ENCODE results near the gene SLC45A3. TPM values are rescaled to one million over a fixed set of nuclear protein-coding genes. Genes with fewer than 3 reads are reported as not detected.

Gene SLC45A3
- total and polyA plus RNA-seq, 5 donors: 1.5 to 3.6 (median 2.1) TPM

- WGBS: 70% methylated on average over 5 of the region's 5 CpGs
- ATAC-seq: no peak
- H3K27ac ChIP-seq (ENCODE audit: low read length): no peak overlapping the region
- peaks cover 7% of the 10 kb centered on the region for H3K4me1 ChIP-seq (ENCODE audit: control insufficient read depth, insufficient read depth, low read length)
- DNase-seq: no peak
- H3K4me3 ChIP-seq (ENCODE audit: low read length): no peak overlapping the region
- no peaks in the 10 kb centered on the region for H3K27me3 ChIP-seq (ENCODE audit: control insufficient read depth, insufficient read depth)
- H3K9me3 ChIP-seq (ENCODE audit: control insufficient read depth, low read length): no peaks in the 10 kb centered on the region
- intact Hi-C loops (cut with DNase I): no loop called here
Observed at GRCh38 chr1:205668951-205669340, 11.4 kb downstream of the SLC45A3 start.

GRCh38 chr1:205667909-205668643 is 12.2 kb downstream of the SLC45A3 start:
- DNase-seq (peak; percentile 37 to 72 (median 67)), ATAC-seq (peak; percentile 14 to 22)
- Histone ChIP-seq H3K4me3 (ENCODE audit: low read length) (no peak overlapping the region), H3K27ac (ENCODE audit: low read length) (no peak overlapping the region), H3K9me3 (ENCODE audit: control insufficient read depth, low read length) (no peaks in the 10 kb centered on the region), H3K27me3 (ENCODE audit: control insufficient read depth, insufficient read depth) (no peaks in the 10 kb centered on the region), H3K4me1 (ENCODE audit: control insufficient read depth, insufficient read depth, low read length) (peaks cover 7% of the 10 kb centered on the region)
- intact Hi-C loops (cut with DNase I): no loop called here
- WGBS: 74% methylated on average over 11 of the region's 11 CpGs

GRCh38 chr1:205666372-205667166 is 13.7 kb downstream of the SLC45A3 start:
- H3K27ac ChIP-seq (ENCODE audit: low read length): no peak overlapping the region
- H3K4me3 ChIP-seq (ENCODE audit: low read length): no peak overlapping the region
- H3K4me1 ChIP-seq (ENCODE audit: control insufficient read depth, insufficient read depth, low read length): peaks cover 7% of the 10 kb centered on the region
- ATAC-seq: no peak
- 91% methylated on average over 6 of the region's 6 CpGs for WGBS
- H3K9me3 ChIP-seq (ENCODE audit: control insufficient read depth, low read length): no peaks in the 10 kb centered on the region
- no peaks in the 10 kb centered on the region for H3K27me3 ChIP-seq (ENCODE audit: control insufficient read depth, insufficient read depth)
- peak in 1 of 3 donors; percentile 6 for DNase-seq
- intact Hi-C loops (cut with DNase I): no loop called here

DNA sequence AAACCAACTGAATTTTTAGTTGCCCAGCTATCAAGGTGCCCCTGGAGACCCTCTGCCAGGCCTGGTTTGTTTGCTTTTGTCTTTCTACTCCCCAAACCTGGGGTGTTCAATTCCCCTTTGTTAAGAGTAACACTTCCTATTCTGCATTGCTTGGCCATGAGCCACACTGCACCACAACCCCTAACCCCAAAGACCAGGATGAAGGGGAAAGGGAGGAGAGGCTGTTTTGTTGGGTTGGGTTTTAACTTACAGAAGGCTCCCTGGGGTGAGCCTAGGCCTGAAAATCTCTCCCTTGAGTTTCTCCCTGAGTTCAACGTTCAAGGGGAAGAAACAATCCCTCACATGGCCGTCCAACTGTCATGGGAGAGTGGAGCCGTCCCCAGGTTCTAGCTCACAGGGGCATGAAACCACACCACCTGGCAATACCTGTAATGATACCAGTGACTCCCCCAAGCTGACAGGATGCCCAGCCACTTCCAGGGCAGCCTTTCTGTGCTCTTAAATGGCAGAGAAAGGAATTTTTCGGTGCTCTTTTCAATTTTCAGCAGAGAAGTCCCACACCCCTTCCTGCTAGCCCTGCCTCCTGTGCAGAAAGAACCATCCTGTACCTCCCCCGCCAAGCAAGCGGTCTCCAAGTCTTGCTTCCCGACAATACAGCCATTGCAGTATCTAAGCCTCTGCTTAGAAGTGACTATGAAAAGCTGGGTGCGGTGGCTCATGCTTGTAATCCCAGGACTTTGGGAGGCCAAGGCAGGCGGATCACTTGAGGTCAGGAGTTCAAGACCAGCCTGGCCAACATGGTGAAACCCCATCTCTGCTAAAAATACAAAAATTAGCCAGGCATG is 14.9 kb downstream of the SLC45A3 start:
- ATAC-seq (no peak), DNase-seq (peak in 1 of 3 donors; percentile 30)
- H3K27me3 ChIP-seq (ENCODE audit: control insufficient read depth, insufficient read depth): no peaks in the 10 kb centered on the region
- H3K27ac ChIP-seq (ENCODE audit: low read length): no peak overlapping the region
- peaks cover 3% of the 10 kb centered on the region for H3K4me1 ChIP-seq (ENCODE audit: control insufficient read depth, insufficient read depth, low read length)
- intact Hi-C loops (cut with DNase I): no loop called here
- WGBS: 72% methylated on average over 9 of the region's 9 CpGs
- H3K9me3 ChIP-seq (ENCODE audit: control insufficient read depth, low read length): no peaks in the 10 kb centered on the region
- H3K4me3 ChIP-seq (ENCODE audit: low read length): no peak overlapping the region

DNA sequence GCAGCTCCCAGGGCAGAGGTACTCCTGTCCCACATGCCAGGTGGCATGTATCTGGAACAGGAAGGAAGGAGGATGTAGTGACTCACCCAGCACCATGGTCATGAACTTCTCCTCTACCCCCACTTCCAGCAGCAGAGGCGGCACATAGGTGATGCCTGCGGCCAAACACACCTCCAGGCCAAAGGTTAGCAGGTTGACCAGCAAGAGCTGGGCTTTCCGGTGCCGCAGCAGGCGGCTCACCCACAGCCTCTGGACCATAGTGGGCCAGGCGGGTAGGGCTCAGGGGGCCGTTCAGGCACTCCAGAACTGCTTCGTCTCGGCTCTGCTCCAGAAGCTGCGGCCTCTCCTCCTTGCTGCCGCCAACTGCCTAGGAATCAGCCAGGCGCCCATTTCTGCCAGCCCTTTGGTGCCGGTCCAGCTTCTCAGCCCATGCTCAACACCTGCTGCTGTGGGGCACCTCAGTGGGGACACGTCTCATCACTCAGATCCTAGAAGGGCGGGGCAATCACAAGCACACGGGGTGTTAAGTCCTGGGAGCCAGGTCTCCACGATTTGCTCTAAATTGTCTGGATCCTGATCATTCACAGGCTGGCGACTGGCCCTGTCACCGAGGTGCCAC is 15.8 kb downstream of the SLC45A3 start:
- peak in 1 of 3 donors; percentile 47 for DNase-seq
- Histone ChIP-seq H3K27ac (ENCODE audit: low read length) (no peak overlapping the region), H3K4me1 (ENCODE audit: control insufficient read depth, insufficient read depth, low read length) (peaks cover 7% of the 10 kb centered on the region), H3K4me3 (ENCODE audit: low read length) (no peak overlapping the region), H3K9me3 (ENCODE audit: control insufficient read depth, low read length) (no peaks in the 10 kb centered on the region), H3K27me3 (ENCODE audit: control insufficient read depth, insufficient read depth) (no peaks in the 10 kb centered on the region)
- WGBS: 71% methylated on average over 19 of the region's 19 CpGs
- intact Hi-C loops (cut with DNase I): loop anchor here in 2 of 4 donors (5.0 kb wide), 2 partner anchors 43 to 48 kb away; no protein-coding TSS in a partner anchor
- ATAC-seq: no peak

DNA sequence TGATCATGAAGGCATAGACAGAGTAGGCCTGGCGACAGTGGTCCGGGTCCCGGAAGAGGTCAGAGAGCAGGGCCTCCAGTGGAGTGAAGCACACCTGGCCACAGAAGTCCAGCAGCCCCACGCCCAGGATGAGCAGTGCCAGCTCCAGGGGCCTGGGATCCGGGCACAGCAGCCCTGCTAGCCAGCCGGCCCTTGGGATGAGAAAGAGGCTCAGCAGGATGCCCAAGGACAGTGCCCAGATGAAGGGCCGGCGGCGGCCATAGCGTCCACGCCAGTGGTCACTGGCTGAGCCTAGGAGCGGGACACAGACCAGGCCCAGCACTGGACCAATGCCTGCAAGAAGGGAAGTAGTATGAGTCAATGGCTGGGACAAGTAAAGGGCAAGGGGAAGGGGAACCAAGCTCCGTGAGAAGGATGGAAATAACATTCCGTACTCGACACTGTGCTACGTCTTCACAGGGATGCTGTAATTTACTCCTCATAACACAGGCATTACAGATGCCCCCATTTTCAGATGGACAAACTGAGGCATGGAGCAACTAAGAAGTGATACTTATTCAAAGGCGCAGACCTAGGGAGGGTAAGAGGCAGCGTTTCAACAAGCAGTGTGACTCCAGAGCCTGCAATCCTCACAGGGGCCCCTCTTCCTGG is 16.9 kb downstream of the SLC45A3 start:
- DNase-seq (peak in 1 of 3 donors; percentile 44), ATAC-seq (no peak)
- Histone ChIP-seq H3K9me3 (ENCODE audit: control insufficient read depth, low read length) (no peaks in the 10 kb centered on the region), H3K4me3 (ENCODE audit: low read length) (no peak overlapping the region), H3K27ac (ENCODE audit: low read length) (no peak overlapping the region), H3K4me1 (ENCODE audit: control insufficient read depth, insufficient read depth, low read length) (peaks cover 5% of the 10 kb centered on the region), H3K27me3 (ENCODE audit: control insufficient read depth, insufficient read depth) (no peaks in the 10 kb centered on the region)
- intact Hi-C loops (cut with DNase I): loop anchor here in 2 of 4 donors (5.0 kb wide), 2 partner anchors 44 to 49 kb away; no protein-coding TSS in a partner anchor
- 91% methylated on average over 18 of the region's 18 CpGs for WGBS

DNA sequence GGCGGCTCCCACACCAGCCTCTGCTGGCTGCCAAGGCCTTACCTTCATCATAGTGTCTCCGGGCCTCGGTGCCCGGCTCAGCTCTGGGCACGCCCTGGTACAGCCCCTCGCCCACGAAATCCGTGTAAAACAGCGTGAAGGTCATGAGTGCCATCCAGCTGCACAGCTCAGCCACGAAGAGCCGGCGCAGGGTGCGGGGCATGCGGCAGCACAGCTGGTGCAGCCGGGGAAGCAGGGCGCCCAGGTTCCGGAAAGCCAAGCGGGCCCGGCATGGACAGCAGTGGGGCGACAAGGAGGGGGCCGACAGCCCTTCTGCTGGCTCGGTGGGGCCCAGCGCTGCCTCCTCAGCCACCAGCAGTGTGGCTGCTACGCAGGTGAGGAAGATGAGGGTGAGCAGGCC is 17.5 kb downstream of the SLC45A3 start:
- no peak for DNase-seq
- 95% methylated on average over 24 of the region's 24 CpGs for WGBS
- no peak for ATAC-seq
- H3K27ac ChIP-seq (ENCODE audit: low read length): no peak overlapping the region
- no peaks in the 10 kb centered on the region for H3K27me3 ChIP-seq (ENCODE audit: control insufficient read depth, insufficient read depth)
- H3K9me3 ChIP-seq (ENCODE audit: control insufficient read depth, low read length): no peaks in the 10 kb centered on the region
- H3K4me3 ChIP-seq (ENCODE audit: low read length): no peak overlapping the region
- peaks cover 5% of the 10 kb centered on the region for H3K4me1 ChIP-seq (ENCODE audit: control insufficient read depth, insufficient read depth, low read length)
- intact Hi-C loops (cut with DNase I): loop anchor here in 2 of 4 donors (5.0 kb wide), 2 partner anchors 45 to 50 kb away; no protein-coding TSS in a partner anchor

DNA sequence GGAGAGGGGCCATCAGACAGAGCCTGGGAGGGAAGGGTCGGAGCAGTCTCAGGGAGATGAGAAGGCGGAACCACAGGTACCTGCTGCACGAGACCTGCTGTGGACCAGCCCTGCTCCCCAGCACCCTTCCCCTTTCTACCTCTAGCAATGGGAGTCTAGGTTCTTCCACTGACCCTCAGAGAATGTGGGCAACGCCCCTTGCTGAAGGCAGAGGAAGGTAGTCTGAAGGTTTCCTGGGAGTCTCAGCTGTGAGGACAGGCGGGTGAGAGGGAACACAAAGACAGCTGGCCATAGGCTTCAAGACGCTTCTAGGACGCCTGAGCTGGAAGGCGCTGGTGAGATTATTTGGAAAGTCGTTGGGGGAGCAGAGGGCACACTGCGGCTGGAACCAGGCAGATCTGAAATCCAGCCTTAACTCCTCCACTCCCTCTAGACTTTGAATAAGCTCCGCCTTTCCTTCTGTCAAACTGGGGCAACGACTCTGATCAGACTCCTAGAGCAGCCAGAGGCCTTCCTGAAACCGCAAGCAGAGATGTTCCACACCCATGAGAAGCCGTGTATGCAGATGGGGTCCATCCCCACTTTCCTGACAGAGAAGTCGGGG is 18.1 kb downstream of the SLC45A3 start:
- ATAC-seq (no peak), DNase-seq (peak in 1 of 3 donors; percentile 21)
- intact Hi-C loops (cut with DNase I): loop anchor here in 2 of 4 donors (5.0 kb wide), 2 partner anchors 45 to 50 kb away; no protein-coding TSS in a partner anchor
- Histone ChIP-seq H3K4me1 (ENCODE audit: control insufficient read depth, insufficient read depth, low read length) (peaks cover 5% of the 10 kb centered on the region), H3K9me3 (ENCODE audit: control insufficient read depth, low read length) (no peaks in the 10 kb centered on the region), H3K4me3 (ENCODE audit: low read length) (no peak overlapping the region), H3K27me3 (ENCODE audit: control insufficient read depth, insufficient read depth) (no peaks in the 10 kb centered on the region), H3K27ac (ENCODE audit: low read length) (no peak overlapping the region)
- WGBS: 82% methylated on average over 15 of the region's 15 CpGs

- Histone ChIP-seq H3K4me3 (ENCODE audit: low read length) (no peak overlapping the region), H3K27ac (ENCODE audit: low read length) (no peak overlapping the region), H3K4me1 (ENCODE audit: control insufficient read depth, insufficient read depth, low read length) (peaks cover 5% of the 10 kb centered on the region), H3K27me3 (ENCODE audit: control insufficient read depth, insufficient read depth) (no peaks in the 10 kb centered on the region), H3K9me3 (ENCODE audit: control insufficient read depth, low read length) (no peaks in the 10 kb centered on the region)
- intact Hi-C loops (cut with DNase I): loop anchor here in 3 of 4 donors (2.0 to 5.0 kb wide), 3 partner anchors 46 to 51 kb away; no protein-coding TSS in a partner anchor
- WGBS: 66% methylated on average over 16 of the region's 16 CpGs
- DNase-seq: peak in 1 of 3 donors; percentile 39
- no peak for ATAC-seq
Observed at GRCh38 chr1:205661429-205662134, 18.7 kb downstream of the SLC45A3 start.

Data from right cardiac atrium (tissue), 5 donors.